ENCODE data around the gene PLAC8L1. TPM values are rescaled to one million over a fixed set of nuclear protein-coding genes. Genes with fewer than 3 reads are reported as not detected.

PLAC8L1 gene
- total RNA-seq, 6 experiments from 2014 or later, result not detected

- H3K4me1 ChIP-seq, result no peaks in the 10 kb centered on the region
- H3K27ac ChIP-seq, result no peak overlapping the region
- no peaks in the 10 kb centered on the region for H3K27me3 ChIP-seq
- no peak for DNase-seq
- no peaks in the 10 kb centered on the region for H3K9me3 ChIP-seq
- intact Hi-C loops (cut with DNase I), result no loop called here
- no peak for ATAC-seq
- H3K36me3 ChIP-seq, result peaks cover 0 to 4% (median 0%) of the 10 kb centered on the region in 4 donors
- TF ChIP-seq CTCF (IDR thresholded peaks at IDR 0.05) (no peak), POLR2A (IDR thresholded peaks at IDR 0.05) (no peak)
- no peak overlapping the region for H3K4me3 ChIP-seq
- 23% methylated on average over 1 of the region's 1 CpG for WGBS (ENCODE audit: insufficient coverage, low coverage, low lambda C conversion rate, missing lambda C conversion rate)
Measured at GRCh38 chr5:146103594-146103993, 1.8 kb downstream of the PLAC8L1 start.

GRCh38 chr5:146101646-146102045 lies 3.7 kb downstream of the PLAC8L1 start:
- Histone ChIP-seq H3K27me3 (no peaks in the 10 kb centered on the region), H3K4me1 (no peaks in the 10 kb centered on the region), H3K9me3 (no peaks in the 10 kb centered on the region), H3K4me3 (no peak overlapping the region), H3K36me3 (peaks cover 0 to 4% (median 0%) of the 10 kb centered on the region in 4 donors), H3K27ac (no peak overlapping the region)
- TF ChIP-seq CTCF (IDR thresholded peaks at IDR 0.05) (no peak), POLR2A (IDR thresholded peaks at IDR 0.05) (no peak)
- no peak for ATAC-seq
- 67% methylated on average over 2 of the region's 2 CpGs for WGBS (ENCODE audit: insufficient coverage, low coverage, low lambda C conversion rate, missing lambda C conversion rate)
- no peak for DNase-seq
- intact Hi-C loops (cut with DNase I), result no loop called here

- TF ChIP-seq POLR2A (IDR thresholded peaks at IDR 0.05) (no peak), CTCF (IDR thresholded peaks at IDR 0.05) (no peak)
- no peak for DNase-seq
- 93% methylated on average over 5 of the region's 6 CpGs for WGBS (ENCODE audit: insufficient coverage, low coverage, low lambda C conversion rate, missing lambda C conversion rate)
Measured at GRCh38 chr5:146098047-146098446, 7.3 kb downstream of the PLAC8L1 start.

GRCh38 chr5:146091881-146092280 lies 13.5 kb downstream of the PLAC8L1 start:
- Histone ChIP-seq H3K9me3 (no peaks in the 10 kb centered on the region), H3K27ac (no peak overlapping the region), H3K36me3 (no peaks in the 10 kb centered on the region), H3K27me3 (no peaks in the 10 kb centered on the region), H3K4me3 (no peak overlapping the region), H3K4me1 (no peaks in the 10 kb centered on the region)
- ATAC-seq (no peak), DNase-seq (no peak)
- TF ChIP-seq POLR2A (IDR thresholded peaks at IDR 0.05), result no peak
- no peak for TF ChIP-seq CTCF (IDR thresholded peaks at IDR 0.05)
- 96% methylated on average over 3 of the region's 3 CpGs for whole genome bisulfite sequencing (ENCODE audit: insufficient coverage, low coverage, low lambda C conversion rate, missing lambda C conversion rate)
- intact Hi-C loops (cut with DNase I), result no loop called here

More at GRCh38 chr5:146098047-146098446, 7.3 kb downstream of the PLAC8L1 start:
- intact Hi-C loops (cut with DNase I), result no loop called here
- Histone ChIP-seq H3K4me1 (no peaks in the 10 kb centered on the region), H3K4me3 (no peak overlapping the region), H3K36me3 (no peaks in the 10 kb centered on the region), H3K27ac (no peak overlapping the region), H3K9me3 (no peaks in the 10 kb centered on the region), H3K27me3 (no peaks in the 10 kb centered on the region)
- no peak for ATAC-seq

- no peaks in the 10 kb centered on the region for H3K9me3 ChIP-seq
- H3K27me3 ChIP-seq, result no peaks in the 10 kb centered on the region
- H3K4me1 ChIP-seq, result no peaks in the 10 kb centered on the region
- intact Hi-C loops (cut with DNase I), result no loop called here
- DNase-seq, result no peak
- H3K4me3 ChIP-seq, result no peak overlapping the region
- no peak for TF ChIP-seq POLR2A (IDR thresholded peaks at IDR 0.05)
- TF ChIP-seq CTCF (IDR thresholded peaks at IDR 0.05), result no peak
- no peaks in the 10 kb centered on the region for H3K36me3 ChIP-seq
- no peak overlapping the region for H3K27ac ChIP-seq
- ATAC-seq, result no peak
Measured at GRCh38 chr5:146089287-146089686, 16.1 kb downstream of the PLAC8L1 start.
